Astrocyte of the cerebellum (primary cell): Measurements from ENCODE around the gene PPP4R1.

Experiments
- DNase-seq: peaks from one replicate; pipeline ENCODE4 v3.0.0-alpha.2; 2011; ENCODE audit warnings: low read depth
- H3K4me3 ChIP-seq: 2 replicates; pipeline ENCODE4 v1.5.1; 2011; ENCODE audit warnings: mild to moderate bottlenecking, low read depth, low read length, moderate library complexity
- in situ Hi-C: cut with HindIII; loops from 2 replicates; pipeline ENCODE4 v1.10.0; 2017; ENCODE audit warnings: low sequenced_read_pairs
- TF ChIP-seq, protein P1 (sequence below): IDR thresholded peaks from 2 replicates; pipeline ENCODE4 v1.5.1; 2012; ENCODE audit warnings: low read length, low read depth, moderate library complexity, mild to moderate bottlenecking; ENCODE audit errors: missing control alignments

PPP4R1 gene

DNA sequence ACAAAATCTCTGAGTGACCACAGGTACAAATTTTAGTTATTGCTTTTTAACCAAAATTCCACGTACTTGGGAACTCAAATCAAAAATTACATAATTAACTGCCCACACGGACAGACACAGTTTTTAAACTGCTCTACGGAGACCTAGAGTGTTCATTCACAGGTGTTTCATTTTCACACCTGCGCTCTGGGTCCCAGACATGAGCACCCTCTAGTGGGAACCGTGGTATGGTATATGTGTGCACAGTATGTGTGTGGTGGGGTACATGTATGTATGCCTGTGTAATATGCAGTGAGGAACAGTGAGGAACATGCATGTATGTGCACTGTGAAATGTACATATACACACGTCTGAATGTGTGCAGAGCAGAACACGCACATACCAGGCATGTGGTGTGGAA is 65.0 kb downstream of the PPP4R1 start:
- TF ChIP-seq, protein P1, sequence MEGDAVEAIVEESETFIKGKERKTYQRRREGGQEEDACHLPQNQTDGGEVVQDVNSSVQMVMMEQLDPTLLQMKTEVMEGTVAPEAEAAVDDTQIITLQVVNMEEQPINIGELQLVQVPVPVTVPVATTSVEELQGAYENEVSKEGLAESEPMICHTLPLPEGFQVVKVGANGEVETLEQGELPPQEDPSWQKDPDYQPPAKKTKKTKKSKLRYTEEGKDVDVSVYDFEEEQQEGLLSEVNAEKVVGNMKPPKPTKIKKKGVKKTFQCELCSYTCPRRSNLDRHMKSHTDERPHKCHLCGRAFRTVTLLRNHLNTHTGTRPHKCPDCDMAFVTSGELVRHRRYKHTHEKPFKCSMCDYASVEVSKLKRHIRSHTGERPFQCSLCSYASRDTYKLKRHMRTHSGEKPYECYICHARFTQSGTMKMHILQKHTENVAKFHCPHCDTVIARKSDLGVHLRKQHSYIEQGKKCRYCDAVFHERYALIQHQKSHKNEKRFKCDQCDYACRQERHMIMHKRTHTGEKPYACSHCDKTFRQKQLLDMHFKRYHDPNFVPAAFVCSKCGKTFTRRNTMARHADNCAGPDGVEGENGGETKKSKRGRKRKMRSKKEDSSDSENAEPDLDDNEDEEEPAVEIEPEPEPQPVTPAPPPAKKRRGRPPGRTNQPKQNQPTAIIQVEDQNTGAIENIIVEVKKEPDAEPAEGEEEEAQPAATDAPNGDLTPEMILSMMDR = no peak

DNA sequence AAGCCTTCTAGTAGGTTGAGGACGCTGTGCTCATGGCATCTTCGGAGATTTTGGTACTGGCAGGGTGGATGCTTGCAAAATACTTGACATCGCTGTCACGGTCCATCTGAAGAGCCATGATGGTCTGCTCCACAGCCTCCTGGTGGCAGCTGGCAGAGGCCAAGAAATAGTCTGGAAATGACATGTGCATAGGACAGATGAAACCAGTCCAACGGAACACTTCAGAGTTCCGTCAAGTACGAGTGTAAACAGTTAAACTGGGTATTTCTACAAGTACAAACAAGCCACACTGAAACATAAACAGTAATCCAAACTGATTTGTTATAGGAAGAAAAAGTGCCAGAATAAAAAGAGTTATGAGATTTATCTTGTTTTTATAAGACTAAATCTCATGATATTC is 66.6 kb downstream of the PPP4R1 start:
- TF ChIP-seq, protein P1 = no peak
- in situ Hi-C loops = no loop called here
- no peak overlapping the region for H3K4me3 ChIP-seq
- no peak for DNase-seq

More for the DNA sequence above, 65.0 kb downstream of the PPP4R1 start:
- no peak overlapping the region for H3K4me3 ChIP-seq
- no peak for DNase-seq
- in situ Hi-C loops = no loop called here

DNA sequence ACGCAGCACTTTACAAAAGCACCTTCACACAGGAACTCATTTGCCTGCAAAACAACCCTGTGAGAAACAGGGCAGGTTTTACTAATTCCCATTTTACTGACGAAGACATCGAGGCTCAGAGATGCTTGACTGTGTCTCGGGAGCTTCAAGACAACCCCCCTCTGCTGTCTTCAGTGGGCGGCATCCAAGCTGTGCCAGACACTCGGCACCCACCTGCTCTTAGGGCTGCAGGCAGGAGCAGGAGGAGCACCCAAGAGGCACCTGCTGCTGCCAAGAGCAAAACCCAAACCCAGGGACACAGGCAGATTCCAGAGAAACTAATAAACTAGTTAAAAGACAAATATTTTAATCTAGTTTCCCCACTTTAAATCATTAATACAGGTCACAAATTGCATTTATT is 67.9 kb downstream of the PPP4R1 start:
- TF ChIP-seq, protein P1 = no peak
- no peak for DNase-seq
- H3K4me3 ChIP-seq = no peak overlapping the region
- in situ Hi-C loops = no loop called here

DNA sequence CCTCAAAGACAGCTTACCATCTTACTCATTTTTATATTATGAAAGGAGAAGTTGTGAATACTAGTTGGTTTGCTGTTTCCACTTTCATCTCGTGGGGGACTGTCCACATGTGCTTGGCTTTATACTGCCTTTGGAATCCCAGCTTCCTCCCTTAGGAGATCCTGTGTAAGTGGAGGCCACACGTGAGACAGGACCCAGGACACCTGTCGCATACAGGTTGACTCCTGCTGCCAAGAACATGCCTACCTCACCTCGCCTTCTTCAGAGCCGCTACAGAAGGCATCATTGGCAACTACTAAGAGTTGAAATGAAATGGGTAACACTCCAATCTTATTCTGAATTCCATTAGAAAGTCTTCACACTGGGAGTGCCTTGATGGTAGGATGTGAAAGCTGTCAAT is 69.3 kb downstream of the PPP4R1 start:
- DNase-seq = no peak
- in situ Hi-C loops = no loop called here
- no peak overlapping the region for H3K4me3 ChIP-seq
- TF ChIP-seq, protein P1 = no peak

DNA sequence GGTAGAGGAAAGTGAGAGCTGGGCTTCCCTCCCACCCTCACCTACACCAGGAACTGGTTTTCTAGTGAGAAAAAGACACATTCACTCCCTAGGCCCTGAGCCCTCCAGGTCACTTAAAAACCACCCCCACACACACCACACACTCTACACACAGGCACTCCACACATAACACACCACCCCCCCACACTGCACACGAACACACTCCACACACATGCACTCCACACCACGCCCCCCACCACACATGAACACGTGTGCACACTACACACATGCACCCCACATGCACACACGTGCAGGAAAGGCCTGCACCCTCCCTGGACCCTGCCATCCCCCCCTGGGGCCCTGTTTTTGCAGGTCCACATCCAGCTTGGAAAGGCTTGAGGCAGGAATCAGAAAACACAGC is 71.4 kb downstream of the PPP4R1 start:
- no peak for DNase-seq
- H3K4me3 ChIP-seq = no peak overlapping the region
- in situ Hi-C loops = no loop called here
- TF ChIP-seq, protein P1 = no peak

DNA sequence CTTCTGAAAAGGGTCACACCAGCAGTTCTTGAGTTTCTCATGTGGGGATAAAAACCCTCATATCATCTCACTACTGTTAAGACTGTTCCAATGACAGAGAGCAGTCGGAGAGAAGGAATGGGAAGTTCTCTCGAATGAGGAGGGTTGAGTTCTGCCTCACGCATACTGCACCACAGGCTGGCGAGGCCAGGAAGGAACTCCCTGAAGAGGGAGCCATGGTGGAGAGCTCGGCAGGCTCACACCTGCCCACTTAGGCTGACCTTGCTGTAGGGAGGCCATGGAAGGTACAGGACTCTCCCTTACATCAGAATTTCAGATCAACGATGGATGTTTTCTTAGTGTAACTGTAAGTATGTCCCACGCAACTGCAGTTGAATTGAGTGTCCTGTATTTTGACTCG is 74.4 kb downstream of the PPP4R1 start:
- no peak for DNase-seq
- no peak overlapping the region for H3K4me3 ChIP-seq
- TF ChIP-seq, protein P1 = no peak
- in situ Hi-C loops = no loop called here

DNA sequence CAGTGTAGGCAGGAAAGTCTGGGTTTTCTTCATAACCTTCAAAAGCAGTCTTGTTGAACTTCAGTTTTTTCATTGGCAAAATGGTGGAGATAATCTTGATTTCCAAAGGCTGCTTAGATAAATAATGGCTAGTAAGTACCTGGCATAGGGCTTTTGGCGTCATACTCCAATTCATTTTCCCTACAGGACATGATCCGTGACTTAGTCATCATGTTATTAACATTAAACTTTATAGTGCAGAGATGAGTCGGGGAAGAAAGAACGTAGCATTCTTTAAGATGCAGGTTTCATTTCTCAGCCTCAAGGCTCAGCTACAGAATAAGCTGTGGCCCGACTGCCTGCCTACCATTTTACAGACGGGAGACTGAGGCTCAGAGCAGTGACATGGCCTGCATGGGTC is 75.1 kb downstream of the PPP4R1 start:
- no peak overlapping the region for H3K4me3 ChIP-seq
- TF ChIP-seq, protein P1 = no peak
- DNase-seq = peak; percentile 52
- in situ Hi-C loops = no loop called here
